H1 (cell line): ENCODE results near the gene SCGN.

ENCODE experiments used
- CREB1 ChIP-seq: IDR thresholded peaks from 2 replicates; pipeline ENCODE4 v1.6.1; 2012; ENCODE audit warnings: inconsistent platforms
- CTCF ChIP-seq, 3 experiments: IDR thresholded peaks; 1 replicate in 2 of 3; 2 replicates in 1 of 3; pipeline versions ENCODE4 v1.5.1 to v1.6.1; 2011; ENCODE audit warnings: low read length in 3 of 3, mild to moderate bottlenecking in 3 of 3, inconsistent platforms in 2 of 3, low read depth in 1 of 3, moderate library complexity in 1 of 3; ENCODE audit not compliant: insufficient read depth in 1 of 3; ENCODE audit errors: control extremely low read depth in 1 of 3
- EP300 ChIP-seq, 2 experiments: IDR thresholded peaks; 1 replicate in 1 of 2; 2 replicates in 1 of 2; pipeline ENCODE4 v1.6.1; 2011 to 2012; ENCODE audit warnings: low read depth in 2 of 2, low read length in 2 of 2, mild to moderate bottlenecking in 2 of 2, borderline replicate concordance in 1 of 2, inconsistent platforms in 1 of 2, moderate library complexity in 1 of 2
- EZH2 ChIP-seq: fragments of 200-600 bp; sonication (generic); IDR thresholded peaks from 2 replicates; pipeline ENCODE4 v1.7.1; 2012; ENCODE audit warnings: low read depth, mild to moderate bottlenecking, moderate library complexity, low read length, inconsistent platforms; ENCODE audit not compliant: severe bottlenecking
- KDM1A ChIP-seq: fragments of 200-600, 300-600 bp; sonication (generic); IDR thresholded peaks from 2 replicates; pipeline ENCODE4 v1.7.1; 2016; ENCODE audit warnings: mild to moderate bottlenecking, low read length, borderline replicate concordance
- KDM5A ChIP-seq: fragments of 200-600 bp; IDR thresholded peaks from 2 replicates; pipeline ENCODE4 v1.7.1; 2012; ENCODE audit warnings: mild to moderate bottlenecking, low read length, inconsistent platforms, mixed read lengths
- PHF8 ChIP-seq: fragments of 200-600 bp; sonication (generic); conservative IDR thresholded peaks from 2 replicates; pipeline ENCODE4 v1.7.1; 2012; ENCODE audit warnings: low read depth, mild to moderate bottlenecking, inconsistent platforms, low read length, moderate library complexity
- POLR2A ChIP-seq, 2 experiments: IDR thresholded peaks; 1 replicate in 1 of 2; 2 replicates in 1 of 2; pipeline ENCODE4 v1.6.1; 2011; ENCODE audit warnings: low read depth in 2 of 2, low read length in 2 of 2, mild to moderate bottlenecking in 2 of 2; ENCODE audit errors: control extremely low read depth in 1 of 2
- YY1 ChIP-seq: IDR thresholded peaks from 2 replicates; pipeline ENCODE4 v1.6.1; 2011; ENCODE audit warnings: low read depth, mild to moderate bottlenecking, low read length

- no peak for TF ChIP-seq CREB1
- no peak for TF ChIP-seq CTCF (IDR thresholded peaks at IDR 0.05; ENCODE audit: control extremely low read depth in 1 of 3, insufficient read depth in 1 of 3, low read depth in 1 of 3, low read length in 3 of 3)
- no peak for TF ChIP-seq POLR2A (IDR thresholded peaks at IDR 0.05; ENCODE audit: control extremely low read depth in 1 of 2, low read depth in 2 of 2, low read length in 2 of 2)
- TF ChIP-seq EP300 (IDR thresholded peaks at IDR 0.05; ENCODE audit: borderline replicate concordance in 1 of 2, low read depth in 2 of 2, low read length in 2 of 2) = no peak
- TF ChIP-seq EZH2 = no peak
- TF ChIP-seq PHF8 = no peak
- TF ChIP-seq KDM5A = no peak
- TF ChIP-seq KDM1A = no peak
- TF ChIP-seq YY1 = no peak
These were observed 98.9 kb downstream of the SCGN start for GRCh38 chr6:25750906-25751305.
